ENCODE data around the gene ANKMY1.

DNA sequence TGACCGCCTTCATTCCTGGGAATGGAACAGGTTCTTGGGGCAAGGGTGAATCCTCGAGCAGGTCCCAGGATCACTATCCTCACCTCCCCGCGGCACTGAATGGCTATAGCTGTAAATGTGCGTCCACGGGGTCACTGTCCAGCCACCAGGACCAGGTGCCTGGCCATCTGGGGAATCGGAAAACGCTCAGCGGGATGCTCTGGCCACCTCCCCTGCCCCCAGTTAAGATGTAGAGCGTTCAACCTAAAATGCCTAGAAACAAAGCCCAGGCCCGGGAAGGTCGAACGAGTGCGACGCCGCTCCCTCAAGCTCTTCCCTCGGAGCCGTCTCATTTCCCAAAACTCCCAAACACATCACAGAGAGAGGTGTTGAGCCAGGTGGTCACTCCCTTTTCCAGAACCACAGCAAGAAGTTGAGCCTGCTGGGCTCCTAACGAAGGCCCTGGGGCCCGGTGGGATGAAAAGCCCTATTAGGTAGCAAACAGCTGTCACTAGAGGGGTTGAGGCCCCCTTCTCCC is 28.0 kb upstream of the ANKMY1 start:
- TF ChIP-seq, protein P1, sequence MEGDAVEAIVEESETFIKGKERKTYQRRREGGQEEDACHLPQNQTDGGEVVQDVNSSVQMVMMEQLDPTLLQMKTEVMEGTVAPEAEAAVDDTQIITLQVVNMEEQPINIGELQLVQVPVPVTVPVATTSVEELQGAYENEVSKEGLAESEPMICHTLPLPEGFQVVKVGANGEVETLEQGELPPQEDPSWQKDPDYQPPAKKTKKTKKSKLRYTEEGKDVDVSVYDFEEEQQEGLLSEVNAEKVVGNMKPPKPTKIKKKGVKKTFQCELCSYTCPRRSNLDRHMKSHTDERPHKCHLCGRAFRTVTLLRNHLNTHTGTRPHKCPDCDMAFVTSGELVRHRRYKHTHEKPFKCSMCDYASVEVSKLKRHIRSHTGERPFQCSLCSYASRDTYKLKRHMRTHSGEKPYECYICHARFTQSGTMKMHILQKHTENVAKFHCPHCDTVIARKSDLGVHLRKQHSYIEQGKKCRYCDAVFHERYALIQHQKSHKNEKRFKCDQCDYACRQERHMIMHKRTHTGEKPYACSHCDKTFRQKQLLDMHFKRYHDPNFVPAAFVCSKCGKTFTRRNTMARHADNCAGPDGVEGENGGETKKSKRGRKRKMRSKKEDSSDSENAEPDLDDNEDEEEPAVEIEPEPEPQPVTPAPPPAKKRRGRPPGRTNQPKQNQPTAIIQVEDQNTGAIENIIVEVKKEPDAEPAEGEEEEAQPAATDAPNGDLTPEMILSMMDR (IDR thresholded peaks at IDR 0.05), result no peak
- TF ChIP-seq EZH2 (IDR thresholded peaks at IDR 0.05; ENCODE audit: borderline replicate concordance, insufficient read depth, low read depth, low read length, poor library complexity, severe bottlenecking), result no peak
